Liver (tissue), 3 donors: ENCODE data around the gene ECM1.

Source experiments
- EGR1 ChIP-seq, 2 donors: IDR thresholded peaks; 2 replicates each; pipeline ENCODE4 v1.6.1; 2016 to 2018; ENCODE audit warnings: antibody characterized with exemption in 2 of 2, low read depth in 2 of 2
- RAD21 ChIP-seq, 2 donors: IDR thresholded peaks; 2 replicates each; pipeline ENCODE4 v1.6.1; 2016; ENCODE audit warnings: antibody characterized with exemption in 2 of 2, mild to moderate bottlenecking in 2 of 2
- RXRA ChIP-seq, 2 donors: IDR thresholded peaks; 2 replicates each; pipeline ENCODE4 v1.6.1; 2017 to 2018; ENCODE audit warnings: antibody characterized with exemption in 2 of 2, mild to moderate bottlenecking in 1 of 2
- TAF1 ChIP-seq: conservative IDR thresholded peaks from 2 replicates; pipeline ENCODE4 v1.6.1; 2016; ENCODE audit warnings: antibody characterized with exemption, mild to moderate bottlenecking
- YY1 ChIP-seq: IDR thresholded peaks from 2 replicates; pipeline ENCODE4 v1.6.1; 2016; ENCODE audit warnings: antibody characterized with exemption, mild to moderate bottlenecking
- TF ChIP-seq, protein P1 (sequence below): IDR thresholded peaks from 2 replicates; pipeline ENCODE4 v1.6.1; 2016; ENCODE audit warnings: antibody characterized with exemption, mild to moderate bottlenecking
- TF ChIP-seq, protein P2 (sequence below): fragments of 150-350 bp; IDR thresholded peaks from 2 replicates; pipeline ENCODE4 v1.5.1; 2017; ENCODE audit warnings: improper control_type of control experiment, low read depth, low read length; ENCODE audit not compliant: missing input control
- donor health status: healthy.
- donor health status: healthy.

DNA sequence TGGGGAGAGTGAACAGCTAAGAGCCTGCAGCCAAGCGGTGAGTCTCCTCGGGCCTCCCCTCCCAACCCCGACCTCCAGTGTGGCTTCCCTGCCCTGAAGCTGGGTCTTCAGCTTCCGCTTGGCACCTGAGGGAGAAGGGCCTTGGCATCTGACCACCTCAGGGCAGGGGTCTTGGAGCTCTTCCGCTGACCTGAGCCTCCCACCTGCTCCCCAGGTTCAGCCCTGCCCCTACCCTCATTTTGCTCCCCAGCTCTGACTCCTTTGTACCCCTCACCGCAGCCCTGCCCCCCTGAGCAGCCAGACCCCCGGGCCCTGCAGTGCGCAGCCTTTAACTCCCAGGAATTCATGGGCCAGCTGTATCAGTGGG is 46.2 kb downstream of the ECM1 start:
- TF ChIP-seq, protein P1, sequence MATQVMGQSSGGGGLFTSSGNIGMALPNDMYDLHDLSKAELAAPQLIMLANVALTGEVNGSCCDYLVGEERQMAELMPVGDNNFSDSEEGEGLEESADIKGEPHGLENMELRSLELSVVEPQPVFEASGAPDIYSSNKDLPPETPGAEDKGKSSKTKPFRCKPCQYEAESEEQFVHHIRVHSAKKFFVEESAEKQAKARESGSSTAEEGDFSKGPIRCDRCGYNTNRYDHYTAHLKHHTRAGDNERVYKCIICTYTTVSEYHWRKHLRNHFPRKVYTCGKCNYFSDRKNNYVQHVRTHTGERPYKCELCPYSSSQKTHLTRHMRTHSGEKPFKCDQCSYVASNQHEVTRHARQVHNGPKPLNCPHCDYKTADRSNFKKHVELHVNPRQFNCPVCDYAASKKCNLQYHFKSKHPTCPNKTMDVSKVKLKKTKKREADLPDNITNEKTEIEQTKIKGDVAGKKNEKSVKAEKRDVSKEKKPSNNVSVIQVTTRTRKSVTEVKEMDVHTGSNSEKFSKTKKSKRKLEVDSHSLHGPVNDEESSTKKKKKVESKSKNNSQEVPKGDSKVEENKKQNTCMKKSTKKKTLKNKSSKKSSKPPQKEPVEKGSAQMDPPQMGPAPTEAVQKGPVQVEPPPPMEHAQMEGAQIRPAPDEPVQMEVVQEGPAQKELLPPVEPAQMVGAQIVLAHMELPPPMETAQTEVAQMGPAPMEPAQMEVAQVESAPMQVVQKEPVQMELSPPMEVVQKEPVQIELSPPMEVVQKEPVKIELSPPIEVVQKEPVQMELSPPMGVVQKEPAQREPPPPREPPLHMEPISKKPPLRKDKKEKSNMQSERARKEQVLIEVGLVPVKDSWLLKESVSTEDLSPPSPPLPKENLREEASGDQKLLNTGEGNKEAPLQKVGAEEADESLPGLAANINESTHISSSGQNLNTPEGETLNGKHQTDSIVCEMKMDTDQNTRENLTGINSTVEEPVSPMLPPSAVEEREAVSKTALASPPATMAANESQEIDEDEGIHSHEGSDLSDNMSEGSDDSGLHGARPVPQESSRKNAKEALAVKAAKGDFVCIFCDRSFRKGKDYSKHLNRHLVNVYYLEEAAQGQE: no peak
- TF ChIP-seq, protein P2, sequence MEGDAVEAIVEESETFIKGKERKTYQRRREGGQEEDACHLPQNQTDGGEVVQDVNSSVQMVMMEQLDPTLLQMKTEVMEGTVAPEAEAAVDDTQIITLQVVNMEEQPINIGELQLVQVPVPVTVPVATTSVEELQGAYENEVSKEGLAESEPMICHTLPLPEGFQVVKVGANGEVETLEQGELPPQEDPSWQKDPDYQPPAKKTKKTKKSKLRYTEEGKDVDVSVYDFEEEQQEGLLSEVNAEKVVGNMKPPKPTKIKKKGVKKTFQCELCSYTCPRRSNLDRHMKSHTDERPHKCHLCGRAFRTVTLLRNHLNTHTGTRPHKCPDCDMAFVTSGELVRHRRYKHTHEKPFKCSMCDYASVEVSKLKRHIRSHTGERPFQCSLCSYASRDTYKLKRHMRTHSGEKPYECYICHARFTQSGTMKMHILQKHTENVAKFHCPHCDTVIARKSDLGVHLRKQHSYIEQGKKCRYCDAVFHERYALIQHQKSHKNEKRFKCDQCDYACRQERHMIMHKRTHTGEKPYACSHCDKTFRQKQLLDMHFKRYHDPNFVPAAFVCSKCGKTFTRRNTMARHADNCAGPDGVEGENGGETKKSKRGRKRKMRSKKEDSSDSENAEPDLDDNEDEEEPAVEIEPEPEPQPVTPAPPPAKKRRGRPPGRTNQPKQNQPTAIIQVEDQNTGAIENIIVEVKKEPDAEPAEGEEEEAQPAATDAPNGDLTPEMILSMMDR: no peak
- TF ChIP-seq YY1 (no peak), EGR1 (IDR thresholded peaks at IDR 0.05; ENCODE audit: low read depth in 2 of 2) (no peak), RAD21 (IDR thresholded peaks at IDR 0.05) (no peak), RXRA (IDR thresholded peaks at IDR 0.05) (no peak), TAF1 (no peak)
